ENCODE results near the gene LAMTOR5.

The LAMTOR5 gene

DNA sequence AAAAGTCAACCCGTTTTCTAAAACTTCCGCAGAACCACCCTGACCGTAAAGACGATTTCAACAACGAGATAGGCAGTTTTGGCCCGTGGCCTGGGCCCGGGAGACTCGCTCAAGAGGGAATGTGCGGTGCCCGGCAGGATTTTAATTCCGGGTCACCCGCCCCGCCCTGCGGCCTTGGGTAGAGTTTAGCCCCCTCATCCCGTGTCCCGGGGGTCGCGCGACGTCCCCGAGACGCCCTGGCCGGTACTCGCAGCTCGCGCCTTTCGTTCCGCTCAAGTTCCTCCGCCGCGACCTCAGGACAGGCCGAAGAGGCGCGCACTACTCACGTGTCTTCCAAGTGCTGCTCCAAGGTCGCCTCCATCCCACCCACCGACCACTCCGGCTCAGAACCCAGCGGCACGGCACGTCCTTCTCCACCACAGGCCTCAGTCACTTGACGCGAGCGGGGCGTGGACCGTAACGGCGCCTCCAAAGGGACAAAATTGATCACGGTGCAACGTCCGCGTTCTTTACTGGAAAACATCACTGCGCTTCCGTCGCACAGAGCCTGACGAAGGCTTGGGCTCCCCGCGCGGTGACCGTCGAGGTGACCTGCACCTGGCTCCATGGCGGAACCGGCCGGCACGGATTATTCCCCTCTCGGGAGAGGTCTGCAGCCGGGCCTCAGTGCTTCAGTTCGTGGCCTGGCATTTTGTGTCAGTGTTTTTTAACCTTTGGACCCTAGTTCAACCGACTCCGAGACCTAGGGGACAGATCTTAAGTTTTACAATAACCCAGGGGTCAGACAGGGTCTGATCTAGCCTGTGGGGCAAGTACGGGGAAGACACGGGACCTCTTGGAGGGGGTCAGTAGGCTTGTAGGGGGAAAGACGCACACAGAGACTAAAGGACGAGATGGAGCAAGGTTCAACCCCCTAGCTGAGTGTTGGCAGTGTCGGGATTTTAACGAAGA, at the start of gene LAMTOR5:
LAMTOR5 (minus strand) TSS at position 435 of the 951 bp plus-strand sequence; CDS start at position 361, 74 bp downstream.
- peak; percentile 97 for DNase-seq (ENCODE audit: low read depth)
- TF ChIP-seq, protein P1, sequence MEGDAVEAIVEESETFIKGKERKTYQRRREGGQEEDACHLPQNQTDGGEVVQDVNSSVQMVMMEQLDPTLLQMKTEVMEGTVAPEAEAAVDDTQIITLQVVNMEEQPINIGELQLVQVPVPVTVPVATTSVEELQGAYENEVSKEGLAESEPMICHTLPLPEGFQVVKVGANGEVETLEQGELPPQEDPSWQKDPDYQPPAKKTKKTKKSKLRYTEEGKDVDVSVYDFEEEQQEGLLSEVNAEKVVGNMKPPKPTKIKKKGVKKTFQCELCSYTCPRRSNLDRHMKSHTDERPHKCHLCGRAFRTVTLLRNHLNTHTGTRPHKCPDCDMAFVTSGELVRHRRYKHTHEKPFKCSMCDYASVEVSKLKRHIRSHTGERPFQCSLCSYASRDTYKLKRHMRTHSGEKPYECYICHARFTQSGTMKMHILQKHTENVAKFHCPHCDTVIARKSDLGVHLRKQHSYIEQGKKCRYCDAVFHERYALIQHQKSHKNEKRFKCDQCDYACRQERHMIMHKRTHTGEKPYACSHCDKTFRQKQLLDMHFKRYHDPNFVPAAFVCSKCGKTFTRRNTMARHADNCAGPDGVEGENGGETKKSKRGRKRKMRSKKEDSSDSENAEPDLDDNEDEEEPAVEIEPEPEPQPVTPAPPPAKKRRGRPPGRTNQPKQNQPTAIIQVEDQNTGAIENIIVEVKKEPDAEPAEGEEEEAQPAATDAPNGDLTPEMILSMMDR (IDR thresholded peaks at IDR 0.05; ENCODE audit: insufficient read depth, low read depth, low read length, missing control alignments), result no peak
- peak within 1 kb of the TSS; percentile 76 for H3K4me3 ChIP-seq (ENCODE audit: low read depth, low read length)

DNA sequence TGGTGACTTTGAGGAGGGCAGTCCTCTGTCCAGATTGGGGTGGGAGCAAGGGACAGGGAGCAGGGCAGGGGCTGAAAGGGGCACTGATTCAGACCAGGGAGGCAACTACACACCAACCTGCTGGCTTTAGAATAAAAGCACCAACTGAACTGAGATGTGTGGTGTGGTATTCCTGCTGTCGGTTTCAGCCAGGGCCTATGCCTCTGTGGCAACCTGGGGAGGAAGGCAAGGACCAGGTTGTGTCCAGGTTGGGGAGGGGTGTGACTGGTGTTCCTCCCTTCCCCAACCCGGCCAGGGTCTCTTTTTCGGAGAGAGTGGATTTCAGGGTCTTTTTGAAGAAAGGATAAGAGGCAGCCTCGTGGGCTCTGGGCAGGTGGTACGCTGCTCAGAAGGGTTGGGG, 49.7 kb upstream of the LAMTOR5 start:
- TF ChIP-seq, protein P1 (IDR thresholded peaks at IDR 0.05; ENCODE audit: insufficient read depth, low read depth, low read length, missing control alignments), result no peak
- DNase-seq (ENCODE audit: low read depth), result no peak
- no peak overlapping the region for H3K4me3 ChIP-seq (ENCODE audit: low read depth, low read length)

DNA sequence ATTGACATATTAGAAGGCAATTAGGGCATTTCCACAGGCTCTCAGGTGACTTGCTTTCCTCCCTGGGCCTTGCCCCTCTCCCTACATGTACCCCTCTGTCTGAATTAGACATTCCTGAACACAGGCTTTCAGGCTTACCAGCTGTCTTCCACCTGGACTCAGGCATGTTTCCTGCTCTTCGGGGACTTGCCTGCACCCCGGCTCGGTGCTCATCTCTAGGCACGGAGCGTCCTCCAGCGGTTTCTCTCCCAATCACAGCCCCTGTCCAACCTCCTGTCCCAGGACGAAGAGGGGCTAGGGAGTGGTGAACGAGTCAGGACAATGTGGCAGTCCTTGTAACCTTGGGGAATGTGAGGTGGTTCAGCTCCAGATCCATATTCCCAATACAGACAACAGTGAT, 47.7 kb upstream of the LAMTOR5 start:
- TF ChIP-seq, protein P1 (IDR thresholded peaks at IDR 0.05; ENCODE audit: insufficient read depth, low read depth, low read length, missing control alignments), result no peak
- no peak for DNase-seq (ENCODE audit: low read depth)
- H3K4me3 ChIP-seq (ENCODE audit: low read depth, low read length), result no peak overlapping the region

DNA sequence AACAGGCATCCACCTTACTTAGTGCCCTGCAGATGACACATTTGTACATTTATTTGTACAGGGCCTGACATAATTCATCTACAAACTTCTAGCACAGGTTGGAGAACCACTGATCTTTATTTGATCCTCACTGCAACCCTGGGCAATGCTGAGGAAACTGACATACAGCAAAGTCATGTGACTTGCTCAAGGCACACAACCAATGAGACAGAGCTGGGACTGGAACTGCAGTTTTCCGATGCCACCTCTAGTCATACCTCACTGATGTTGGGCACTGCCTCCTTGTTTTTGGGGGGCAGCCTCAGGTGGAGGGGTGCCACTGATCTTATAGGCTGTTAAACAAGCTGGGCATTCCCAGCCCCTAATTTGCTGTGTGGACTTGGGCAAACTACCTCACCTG, 46.8 kb upstream of the LAMTOR5 start:
- no peak for DNase-seq (ENCODE audit: low read depth)
- TF ChIP-seq, protein P1 (IDR thresholded peaks at IDR 0.05; ENCODE audit: insufficient read depth, low read depth, low read length, missing control alignments), result no peak
- H3K4me3 ChIP-seq (ENCODE audit: low read depth, low read length), result no peak overlapping the region

DNA sequence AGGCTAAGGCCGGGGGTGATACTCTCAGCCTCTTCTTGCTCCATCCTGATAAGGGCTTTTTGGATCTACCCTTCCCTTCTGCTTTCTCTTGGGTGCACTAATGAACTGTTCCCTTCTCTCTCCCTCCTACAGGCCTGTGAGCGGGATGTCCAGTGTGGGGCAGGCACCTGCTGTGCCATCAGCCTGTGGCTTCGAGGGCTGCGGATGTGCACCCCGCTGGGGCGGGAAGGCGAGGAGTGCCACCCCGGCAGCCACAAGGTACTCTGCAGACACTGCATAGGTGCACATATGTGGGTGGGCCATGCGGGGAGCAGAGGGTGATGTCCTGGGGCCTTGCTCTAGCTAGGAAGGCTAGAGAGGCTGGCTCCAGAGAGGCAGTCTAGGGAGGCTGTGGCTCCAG, 46.3 kb upstream of the LAMTOR5 start:
- TF ChIP-seq, protein P1 (IDR thresholded peaks at IDR 0.05; ENCODE audit: insufficient read depth, low read depth, low read length, missing control alignments), result no peak
- DNase-seq (ENCODE audit: low read depth), result no peak
- H3K4me3 ChIP-seq (ENCODE audit: low read depth, low read length), result no peak overlapping the region

DNA sequence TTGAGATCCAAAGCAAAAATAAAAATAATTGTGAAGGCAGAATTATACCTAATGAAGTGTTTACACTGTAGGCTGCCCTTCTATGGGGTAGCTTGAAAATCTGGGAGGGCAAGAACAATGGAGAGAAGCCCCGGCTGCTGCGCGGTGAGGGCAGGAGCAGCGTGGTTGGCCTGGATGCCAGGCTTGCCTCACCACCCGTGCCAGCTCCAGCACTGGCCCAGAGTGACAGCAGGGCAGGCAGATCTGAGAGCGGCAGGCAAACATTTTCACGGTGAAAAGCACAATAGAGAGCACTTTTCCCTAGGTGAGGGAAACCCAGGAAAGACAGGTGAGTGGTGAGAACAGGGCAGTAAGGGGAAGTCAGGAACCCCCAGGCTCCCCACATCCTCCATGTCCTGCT, 44.8 kb upstream of the LAMTOR5 start:
- no peak overlapping the region for H3K4me3 ChIP-seq (ENCODE audit: low read depth, low read length)
- no peak for DNase-seq (ENCODE audit: low read depth)
- TF ChIP-seq, protein P1 (IDR thresholded peaks at IDR 0.05; ENCODE audit: insufficient read depth, low read depth, low read length, missing control alignments), result no peak
